Motor neuron (in vitro differentiated cells): Measurements from ENCODE around the gene ECSIT. TPM values are rescaled to one million over a fixed set of nuclear protein-coding genes. Genes with fewer than 3 reads are reported as not detected.
A peak's percentile ranks its signal among the peaks of the same experiment; 100 is the strongest.
"Not testable (repeated sequence)": the region's sequence is repeated elsewhere in the genome, so short reads cannot be mapped to it uniquely, and the experiment has no call there.

Experiments used
- ATAC-seq, 8 experiments: fragments of 200-7000 bp; cut with Tn5 transposase; replicated peaks in 6 of 8; 2 replicates each; pipeline ENCODE4 v1.8.0; 2021; ENCODE audit warnings: mild to moderate bottlenecking in 8 of 8, moderate library complexity in 8 of 8
- H3K27ac ChIP-seq, 2 donors: fragments of 250-450 bp; sonication (Bioruptor Pico); 2 replicates each; pipeline ENCODE4 v1.9.0; 2021; ENCODE audit warnings: antibody characterized with exemption in 2 of 2, mild to moderate bottlenecking in 2 of 2, moderate library complexity in 1 of 2
- H3K4me1 ChIP-seq, 2 donors: fragments of 250-450 bp; sonication (Bioruptor Pico); replicated peaks in 1 of 2; 2 replicates each; pipeline ENCODE4 v1.6.1; 2021; ENCODE audit warnings: antibody characterized with exemption in 2 of 2, mild to moderate bottlenecking in 2 of 2, moderate library complexity in 1 of 2
- H3K4me3 ChIP-seq, 5 donors: fragments of 250-450 bp; sonication (Bioruptor Pico); 2 replicates each; pipeline ENCODE4 v1.9.0; 2021; ENCODE audit warnings: antibody characterized with exemption in 5 of 5, mild to moderate bottlenecking in 5 of 5, moderate library complexity in 4 of 5
- WGBS, 10 experiments: fragments of 450-650 bp; shearing (Covaris generic); methylation state at CpG; one replicate each; pipeline ENCODE4 v1.0.0; 2022; 5-methylcytosine and 5-hydroxymethylcytosine counted together
- in situ Hi-C, 9 experiments: fragments of 400-800 bp; cut with MboI; loops; one replicate each; pipeline ENCODE4 v1.15.0; 2021; ENCODE audit warnings: low sequenced_read_pairs in 9 of 9, low pct_unique_long_range_greater_than_20kb in 2 of 9; ENCODE audit not compliant: unreplicated experiment in 9 of 9
- total RNA-seq, 8 experiments: library from RNA; unstranded; fragments of 300-600 nt; gene quantifications; 2 replicates each; pipeline versions ENCODE4 v1.2.3 to v1.2.4, GENCODE V29; 2022

ECSIT gene
- total RNA-seq, 8 experiments from 2014 or later: 20.9 to 56.9 (median 47.6) TPM

DNA sequence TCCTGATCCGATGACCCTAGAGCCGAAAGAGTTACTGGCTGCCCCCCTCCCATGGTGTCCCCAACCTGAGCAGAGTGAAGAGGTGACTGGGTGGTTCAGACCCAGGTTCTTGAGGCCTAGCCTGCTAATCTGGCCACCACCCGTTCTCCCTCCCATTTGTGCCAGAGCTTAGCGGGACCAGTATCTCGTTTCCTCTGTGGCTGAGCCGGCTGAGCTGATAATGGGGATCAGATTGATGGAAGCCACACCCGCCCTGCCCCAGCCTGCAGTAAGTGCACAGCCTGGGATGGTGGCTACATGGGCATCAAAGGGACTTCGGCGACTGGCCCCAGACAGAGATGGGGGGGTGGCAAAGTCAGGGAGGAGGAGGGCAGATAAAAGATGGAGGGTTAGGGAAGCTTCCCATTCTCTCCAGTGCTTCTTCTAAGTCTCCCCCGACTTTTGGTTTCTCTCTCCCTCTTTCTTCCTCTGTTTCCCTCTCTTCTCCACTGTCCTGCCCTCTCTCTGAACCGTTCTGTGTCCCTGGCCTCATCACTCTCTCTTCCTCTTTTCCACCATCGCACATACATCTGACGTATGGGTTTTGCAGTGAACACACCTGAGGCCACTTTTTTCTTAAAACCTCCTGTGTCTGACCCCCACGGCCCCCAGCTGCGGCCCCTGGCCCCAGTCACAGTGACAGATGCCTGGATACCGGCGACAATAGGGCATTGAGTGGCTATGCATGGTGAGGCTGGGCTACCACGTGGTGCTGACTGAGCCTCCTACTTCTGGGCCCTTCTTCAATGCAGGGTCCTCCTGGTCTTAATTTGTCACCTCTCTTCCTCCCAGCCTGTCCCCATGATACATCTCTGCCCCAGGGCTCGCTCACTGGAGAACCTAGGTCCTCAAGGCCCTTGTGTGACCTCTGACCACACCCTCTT is 50.5 kb downstream of the ECSIT start:
- 69 to 100% (median 80%) methylated on average over 1 to 7 of the region's 19 CpGs; no CpG with 5 or more reads in 5 of the 10 experiments for WGBS, 10 experiments
- H3K27ac ChIP-seq: peak overlapping the region; percentile 86 to 93
- peak overlapping the region; percentile 75 to 98 (median 84) for H3K4me3 ChIP-seq
- no peak for ATAC-seq
- H3K4me1 ChIP-seq: peaks cover 0 to 10% of the 10 kb centered on the region in 2 donors
- in situ Hi-C loops: loop anchor here in 3 of 9 experiments (25.0 kb wide), 1 partner anchor 191 kb away; the partner anchor contains the start of gene TSPAN16 (in 3 of the 3)

DNA sequence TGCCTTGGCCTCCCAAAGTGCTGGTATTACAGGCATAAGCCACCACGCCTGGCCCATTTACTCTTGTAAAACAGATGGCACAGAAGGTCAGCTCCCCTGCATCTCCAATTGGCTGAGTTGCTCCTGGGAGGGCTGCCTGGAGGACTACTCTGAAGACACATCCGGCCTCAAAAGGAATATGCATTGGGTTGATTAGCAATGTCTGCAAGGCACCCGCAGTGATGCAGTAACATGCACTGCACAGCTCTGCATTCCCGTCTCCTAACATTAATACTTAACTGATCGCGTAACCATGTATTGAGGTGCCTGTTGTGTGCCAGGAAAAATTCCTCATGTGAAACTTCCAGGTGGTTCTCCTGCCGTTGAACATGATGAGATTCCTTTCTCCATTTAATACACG is 53.1 kb downstream of the ECSIT start:
- Histone ChIP-seq H3K27ac (no peak overlapping the region), H3K4me1 (peaks cover 0 to 8% of the 10 kb centered on the region in 2 donors), H3K4me3 (no peak overlapping the region)
- WGBS, 10 experiments: 0 to 100% (median 80%) methylated on average over 1 to 8 of the region's 8 CpGs; no CpG with 5 or more reads in 2 of the 10 experiments
- peak in 1 of 8 experiments; percentile 14 for ATAC-seq
- in situ Hi-C loops: loop anchor here in 3 of 9 experiments (25.0 kb wide), 1 partner anchor 189 kb away; the partner anchor contains the start of gene TSPAN16 (in 3 of the 3)

DNA sequence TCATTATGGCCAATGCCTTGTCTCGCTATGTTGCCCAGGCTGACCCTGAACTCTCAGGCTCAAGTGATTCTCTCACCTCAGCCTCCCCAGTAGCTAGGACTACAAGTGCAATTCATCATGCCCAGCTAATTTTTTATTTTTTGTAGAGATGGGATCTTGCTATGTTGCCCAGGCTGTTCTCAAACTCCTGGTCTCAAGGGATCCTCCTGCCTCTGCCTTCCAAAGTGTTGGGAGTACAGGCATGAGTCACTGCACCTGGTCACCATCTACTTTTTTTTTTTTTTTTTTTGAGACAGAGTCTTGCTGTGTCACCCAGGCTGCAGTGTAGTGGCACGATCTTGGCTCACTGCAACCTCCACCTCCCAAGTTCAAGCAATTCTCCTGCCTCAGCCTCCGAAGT is 53.6 kb downstream of the ECSIT start:
- in situ Hi-C loops: loop anchor here in 3 of 9 experiments (25.0 kb wide), 1 partner anchor 188 kb away; the partner anchor contains the start of gene TSPAN16 (in 3 of the 3)
- not testable (repeated sequence) for H3K4me1 ChIP-seq, ATAC-seq, H3K4me3 ChIP-seq, H3K27ac ChIP-seq
- 60 to 100% (median 100%) methylated on average over 1 to 2 of the region's 3 CpGs; no CpG with 5 or more reads in 3 of the 10 experiments for WGBS, 10 experiments

DNA sequence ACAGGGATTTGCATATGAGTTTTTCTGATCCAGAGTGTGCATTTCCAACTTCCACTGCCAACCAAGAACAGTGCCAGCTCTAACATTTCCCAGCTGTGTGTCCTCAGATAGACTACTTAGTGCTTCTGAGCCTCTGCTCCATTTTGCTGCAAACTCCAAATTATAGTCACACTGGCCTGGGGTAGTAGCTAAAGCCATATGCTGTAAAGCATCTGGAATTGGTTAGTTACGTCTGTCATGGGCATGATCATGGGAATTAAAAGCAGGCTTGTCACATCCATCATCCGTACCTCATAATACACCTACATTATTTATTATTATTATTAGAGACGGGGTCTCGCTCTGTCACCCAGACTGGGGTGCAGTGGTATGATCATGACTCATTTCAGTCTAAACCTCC is 55.2 kb downstream of the ECSIT start:
- H3K4me3 ChIP-seq: no peak overlapping the region
- ATAC-seq: no peak
- in situ Hi-C loops: no loop called here
- H3K27ac ChIP-seq: no peak overlapping the region
- WGBS, 10 experiments: 0 to 95% (median 25%) methylated on average over 1 to 3 of the region's 4 CpGs; no CpG with 5 or more reads in 6 of the 10 experiments
- peaks cover 0 to 2% of the 10 kb centered on the region in 2 donors for H3K4me1 ChIP-seq

DNA sequence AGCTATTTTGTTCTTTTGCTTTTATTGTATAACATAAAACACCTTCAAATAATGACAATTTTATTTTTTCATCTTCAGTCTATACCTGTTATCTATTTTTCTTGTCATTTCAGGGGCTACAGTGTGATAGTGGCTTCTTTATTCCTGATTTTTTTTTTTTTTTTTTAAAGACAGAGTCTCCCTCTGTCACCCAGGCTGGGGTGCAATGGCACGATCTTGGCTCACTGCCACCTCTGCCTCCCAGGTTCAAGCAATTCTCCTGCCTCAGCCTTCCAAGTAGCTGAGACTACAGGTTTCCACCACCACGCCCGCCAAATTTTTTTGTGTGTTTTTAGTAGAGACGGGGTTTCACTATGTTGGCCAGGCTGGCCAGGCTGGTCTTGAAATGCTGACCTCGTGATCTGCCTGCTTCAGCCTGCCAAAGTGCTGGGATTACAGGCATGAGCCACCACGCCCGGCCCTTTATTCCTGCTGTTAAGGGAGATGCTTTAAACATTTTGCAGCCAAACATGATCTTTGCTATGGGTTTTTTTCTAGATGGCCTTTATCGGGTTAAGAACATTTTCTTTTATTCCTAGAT is 60.6 kb downstream of the ECSIT start:
- H3K27ac ChIP-seq, H3K4me3 ChIP-seq, in situ Hi-C loops: not testable (repeated sequence)
- 7 to 100% (median 72%) methylated on average over 1 to 8 of the region's 8 CpGs; no CpG with 5 or more reads in 1 of the 10 experiments for WGBS, 10 experiments
- peaks cover 9 to 13% of the 10 kb centered on the region in 2 donors for H3K4me1 ChIP-seq
- ATAC-seq: peak in 2 of 8 experiments; percentile 59 to 71

DNA sequence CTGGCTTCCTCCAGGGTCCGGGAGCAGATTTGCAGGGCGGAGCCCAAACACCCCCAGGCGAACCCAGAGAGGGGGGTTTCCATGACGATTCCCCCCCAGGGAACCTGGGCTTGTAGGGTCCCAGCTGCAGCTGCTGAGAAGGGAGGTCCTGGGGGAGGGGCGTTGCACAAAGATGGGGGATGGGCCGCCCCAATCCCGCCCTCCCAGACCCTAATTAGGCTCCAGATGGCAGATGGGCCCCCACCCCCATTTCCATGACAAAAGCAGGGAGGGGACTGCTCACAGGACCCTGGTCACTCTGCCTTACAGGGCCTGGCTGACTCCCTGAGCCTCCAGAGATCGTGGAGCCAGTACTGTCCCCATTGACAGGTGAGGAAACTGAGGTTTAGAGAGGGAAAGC is 63.3 kb downstream of the ECSIT start:
- Histone ChIP-seq H3K4me3 (no peak overlapping the region), H3K27ac (peak overlapping the region in 1 of 2 donors; percentile 68), H3K4me1 (peaks cover 9 to 13% of the 10 kb centered on the region in 2 donors)
- no CpG with 5 or more reads among the region's 8 CpGs for WGBS, 10 experiments
- in situ Hi-C loops: no loop called here
- ATAC-seq: peak in 5 of 8 experiments; percentile 15 to 77 (median 58)

DNA sequence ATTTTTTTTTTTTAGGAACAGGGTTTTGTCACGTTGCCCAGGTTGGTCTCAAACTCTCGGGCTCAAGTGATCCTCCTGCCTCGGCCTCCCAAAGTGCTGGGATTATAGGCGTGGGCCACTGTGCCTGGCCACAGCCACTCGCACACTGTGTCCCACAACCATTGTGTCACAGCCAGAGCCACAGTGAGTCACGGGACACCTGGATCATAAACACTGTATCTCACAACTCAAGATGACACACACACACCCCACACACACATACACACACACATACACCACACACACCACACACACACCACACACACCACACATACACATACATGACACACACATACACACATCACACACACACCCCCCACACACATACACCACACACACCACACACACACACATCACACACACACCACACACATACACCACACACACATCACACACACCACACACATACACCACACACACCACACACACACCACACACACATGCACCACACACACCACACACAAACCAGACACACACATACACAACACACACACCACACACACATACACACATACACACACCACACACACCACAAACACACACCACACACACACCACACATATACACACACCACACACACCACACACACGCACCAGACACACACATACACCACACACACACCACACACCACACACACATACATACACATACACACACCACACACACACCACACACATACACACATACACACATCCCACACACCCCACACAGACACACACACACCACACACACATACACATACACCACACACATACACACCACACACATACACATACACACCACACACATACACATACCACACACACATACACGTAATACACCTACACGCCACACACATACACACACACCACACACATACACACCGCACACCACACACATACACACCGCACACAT is 64.3 kb downstream of the ECSIT start:
- H3K27ac ChIP-seq: no peak overlapping the region
- H3K4me1 ChIP-seq: peaks cover 9 to 13% of the 10 kb centered on the region in 2 donors
- no peak overlapping the region for H3K4me3 ChIP-seq
- in situ Hi-C loops: no loop called here
- WGBS, 10 experiments: 40 to 100% (median 74%) methylated on average over 2 to 6 of the region's 11 CpGs; no CpG with 5 or more reads in 4 of the 10 experiments
- ATAC-seq: peak in 4 of 8 experiments; percentile 9 to 20 (median 17)

DNA sequence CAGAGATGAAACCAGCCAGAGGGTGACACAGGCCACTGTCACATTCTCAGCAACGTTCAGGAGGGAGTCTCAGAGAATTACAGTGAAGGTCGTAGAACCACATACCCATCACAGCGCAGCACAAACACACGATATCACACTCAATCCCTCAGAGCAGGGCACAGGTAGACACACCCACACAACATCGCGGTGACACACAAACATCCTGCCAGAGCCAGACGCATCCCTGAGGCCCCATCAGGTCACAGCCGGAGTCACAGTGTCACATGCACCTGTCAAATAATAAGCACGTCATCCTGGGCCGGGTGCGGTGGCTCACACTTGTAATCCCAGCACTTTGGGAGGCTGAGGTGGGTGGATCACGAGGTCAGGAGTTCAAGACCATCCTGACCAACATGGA is 65.5 kb downstream of the ECSIT start:
- H3K4me3 ChIP-seq: no peak overlapping the region
- no peak overlapping the region for H3K27ac ChIP-seq
- peaks cover 9 to 13% of the 10 kb centered on the region in 2 donors for H3K4me1 ChIP-seq
- no peak for ATAC-seq
- in situ Hi-C loops: no loop called here
- 70 to 100% (median 89%) methylated on average over 1 to 6 of the region's 12 CpGs; no CpG with 5 or more reads in 2 of the 10 experiments for WGBS, 10 experiments

DNA sequence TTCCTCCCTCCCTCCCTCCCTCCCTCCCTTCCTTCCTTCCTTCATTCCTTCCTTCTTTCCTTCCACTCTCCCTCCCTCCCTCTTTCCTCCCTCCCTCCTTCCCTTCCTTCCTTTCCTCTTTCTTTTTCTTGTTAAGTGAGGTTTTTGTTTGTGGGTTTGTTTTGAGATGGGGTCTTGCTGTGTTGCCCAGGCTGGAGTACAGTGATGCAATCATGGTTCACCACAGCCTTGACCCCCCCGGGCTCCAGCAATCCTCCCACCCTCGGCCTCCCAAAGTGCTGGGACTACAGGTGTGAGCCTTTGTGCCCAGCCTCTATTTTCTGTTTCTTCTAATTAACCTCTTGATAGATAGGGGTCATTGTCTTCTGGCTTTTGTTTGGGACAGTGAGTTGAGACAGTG is 67.5 kb downstream of the ECSIT start:
- H3K4me3 ChIP-seq: no peak overlapping the region
- peaks cover 12 to 21% of the 10 kb centered on the region in 2 donors for H3K4me1 ChIP-seq
- ATAC-seq: no peak
- H3K27ac ChIP-seq: no peak overlapping the region
- WGBS, 10 experiments: 100% methylated on average over 2 of the region's 2 CpGs; no CpG with 5 or more reads in 9 of the 10 experiments
- in situ Hi-C loops: no loop called here

DNA sequence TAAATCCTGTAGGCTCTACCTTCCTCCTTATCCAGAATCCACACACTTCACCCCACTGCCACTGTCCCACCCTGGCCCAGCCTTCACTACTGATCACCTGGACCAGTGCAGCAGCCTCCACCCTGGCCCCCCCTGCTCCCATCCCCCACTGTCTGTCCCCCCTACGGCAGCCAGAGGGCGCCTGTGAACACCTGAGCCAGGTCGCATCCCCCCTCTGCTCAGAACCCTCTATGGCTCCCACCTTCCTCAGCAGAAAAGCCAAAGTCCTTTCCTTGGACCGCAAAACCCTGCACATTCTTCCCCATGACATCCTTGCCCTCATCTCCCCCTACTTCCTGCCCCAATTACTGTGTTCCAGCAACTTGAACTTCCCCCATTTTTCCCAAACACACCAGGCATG is 68.7 kb downstream of the ECSIT start:
- Histone ChIP-seq H3K4me1 (peaks cover 5 to 8% of the 10 kb centered on the region in 2 donors), H3K27ac (no peak overlapping the region), H3K4me3 (no peak overlapping the region)
- ATAC-seq: no peak
- in situ Hi-C loops: no loop called here
- WGBS, 10 experiments: 67 to 100% (median 80%) methylated on average over 1 of the region's 4 CpGs; no CpG with 5 or more reads in 7 of the 10 experiments

DNA sequence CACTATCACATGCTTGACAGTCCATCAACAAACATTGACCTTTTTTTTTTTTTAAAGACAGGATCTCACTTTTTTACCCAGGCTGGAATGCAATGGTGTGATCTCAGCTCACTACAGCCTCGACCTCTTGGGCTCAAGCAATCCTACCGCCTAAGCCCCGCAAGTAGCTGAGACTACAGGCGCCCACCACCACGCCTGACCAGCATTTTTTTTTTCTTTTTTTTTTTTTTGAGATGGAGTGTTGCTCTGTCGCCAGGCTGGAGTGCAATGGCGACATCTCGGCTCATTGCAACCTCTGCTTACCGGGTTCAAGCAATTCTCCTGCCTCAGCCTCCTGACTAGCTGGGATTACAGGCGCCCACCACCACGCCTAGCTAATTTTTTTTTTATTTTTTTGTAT is 70.0 kb downstream of the ECSIT start:
- in situ Hi-C loops, H3K4me1 ChIP-seq, H3K27ac ChIP-seq, H3K4me3 ChIP-seq: not testable (repeated sequence)
- WGBS, 10 experiments: 65 to 93% (median 82%) methylated on average over 1 to 8 of the region's 11 CpGs; no CpG with 5 or more reads in 4 of the 10 experiments
- ATAC-seq: peak in 1 of 8 experiments; percentile 9

DNA sequence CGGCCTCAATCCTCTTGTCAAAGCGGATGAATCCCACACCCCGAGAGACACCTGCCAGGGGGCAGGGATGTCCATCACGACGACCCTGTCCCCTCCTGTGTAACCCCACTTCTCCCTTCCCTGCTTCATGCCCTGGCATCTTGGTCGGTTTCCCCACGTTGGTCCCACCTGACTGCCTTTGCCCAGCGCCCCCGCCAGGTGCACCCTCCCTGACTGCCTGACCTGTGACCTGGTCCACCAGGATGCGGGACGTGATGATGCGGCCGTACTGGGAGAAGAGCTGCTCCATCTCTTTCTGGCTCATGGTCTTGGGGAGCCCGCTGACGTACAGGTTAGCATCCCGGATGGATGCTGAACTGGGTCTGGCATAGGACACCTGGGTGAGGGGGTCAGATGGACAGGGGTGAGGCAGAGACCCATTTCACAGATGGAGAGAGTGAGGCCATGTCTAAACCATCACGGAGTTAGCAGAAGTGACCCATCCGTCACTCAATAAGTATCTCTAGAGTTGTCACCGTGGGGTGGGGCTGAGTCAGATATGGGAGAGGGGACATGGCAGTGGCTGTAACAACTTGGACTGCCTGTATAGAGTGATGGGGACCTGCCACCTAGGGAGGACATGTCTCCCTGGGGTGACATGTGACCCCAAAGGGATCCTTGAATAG is 70.6 kb downstream of the ECSIT start:
- in situ Hi-C loops: no loop called here

More for the DNA sequence above, 70.6 kb downstream of the ECSIT start:
- ATAC-seq: peak in 1 of 8 experiments; percentile 3
- H3K4me1 ChIP-seq: peaks cover 3 to 10% of the 10 kb centered on the region in 2 donors
- no peak overlapping the region for H3K27ac ChIP-seq
- H3K4me3 ChIP-seq: no peak overlapping the region
- WGBS, 10 experiments: 65 to 100% (median 88%) methylated on average over 1 to 5 of the region's 19 CpGs; no CpG with 5 or more reads in 6 of the 10 experiments
